Testis (tissue), 3 donors: ENCODE data around the gene PTPRD. TPM values are rescaled to one million over a fixed set of nuclear protein-coding genes. Genes with fewer than 3 reads are reported as not detected.

Experiments
- DNase-seq: peaks from one replicate; pipeline ENCODE4 v3.0.0-alpha.2; 2019
- H3K27ac ChIP-seq, 2 donors: fragments of 200-600 bp; sonication (generic); one replicate each; pipeline ENCODE4 v1.5.1; 2019
- H3K27me3 ChIP-seq: fragments of 200-600 bp; sonication (generic); one replicate; pipeline ENCODE4 v1.5.1; 2019
- H3K36me3 ChIP-seq: fragments of 200-600 bp; sonication (generic); one replicate; pipeline ENCODE4 v1.5.1; 2017; ENCODE audit warnings: low read depth; ENCODE audit errors: missing control alignments
- H3K4me1 ChIP-seq: fragments of 200-600 bp; sonication (generic); one replicate; pipeline ENCODE4 v1.5.1; 2019
- H3K4me3 ChIP-seq, 2 donors: fragments of 200-600 bp; sonication (generic); one replicate each; pipeline ENCODE4 v1.5.1; 2017 to 2019
- H3K9me3 ChIP-seq: fragments of 200-600 bp; sonication (generic); one replicate; pipeline ENCODE4 v1.5.1; 2017
- POLR2A ChIP-seq: fragments of 450-650 bp; IDR thresholded peaks from one replicate; pipeline ENCODE4 v1.6.1; 2017; ENCODE audit warnings: antibody characterized with exemption, mild to moderate bottlenecking, moderate library complexity
- WGBS, 2 donors: methylation state at CpG; one replicate each; pipeline ENCODE4 v1.1.5; 2018; 5-methylcytosine and 5-hydroxymethylcytosine counted together
- intact Hi-C: fragments of 100-400 bp; cut with DNase I; formaldehyde crosslinking; loops from one replicate; pipeline ENCODE4 v1.15.1; 2023; ENCODE audit warnings: low total_unique reads
- polyA plus RNA-seq: library from polyadenylated mRNA; stranded (reverse); fragments of 350-450 nt; fragmentation: Illumina TruSeq; extraction: RNeasy Lipid Tissue Mini Kit (QIAGEN cat#74804); gene quantifications from one replicate; pipeline ENCODE4 v1.2.3, GENCODE V29; 2014; ENCODE audit warnings: low read depth, low replicate concordance; ENCODE audit not compliant: insufficient read depth
- total RNA-seq, 2 donors: library from RNA; depleted of rRNA; stranded (reverse); fragments of >200 nt; gene quantifications; one replicate each; pipeline ENCODE4 v1.2.3, GENCODE V29; 2016
- TF ChIP-seq, protein P1 (sequence below), 3 experiments: fragments of 450-650 bp in 2 of 3; fragments of 200-600 bp in 1 of 3; sonication (generic) in 1 of 3; IDR thresholded peaks; one replicate each; pipeline ENCODE4 v1.5.1; 2016 to 2019; ENCODE audit warnings: antibody characterized with exemption in 3 of 3, mild to moderate bottlenecking in 2 of 3, moderate library complexity in 1 of 3

The PTPRD gene
- total and polyA plus RNA-seq, 3 donors from 2014 or later, result 15.4 to 33.6 (median 32.5) TPM

DNA sequence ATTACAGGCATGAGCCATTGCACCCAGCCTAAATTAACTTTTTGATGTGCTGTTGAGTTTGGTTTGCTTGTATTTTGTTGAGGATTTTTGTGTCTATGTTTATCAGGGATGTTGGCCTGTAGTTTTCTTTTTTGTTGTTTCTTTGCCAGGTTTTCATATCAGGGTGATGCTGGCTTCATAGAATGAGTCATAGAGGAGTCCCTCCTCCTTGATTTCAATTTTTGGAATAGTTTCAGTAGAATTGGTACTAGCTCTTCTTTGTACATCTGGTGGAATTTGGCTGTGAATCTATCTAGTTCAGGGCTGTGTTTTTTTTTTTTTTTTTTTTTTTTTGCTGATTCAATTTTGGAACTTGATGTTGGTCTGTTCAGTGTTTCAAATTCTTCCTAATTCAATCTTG, 1648.9 kb downstream of the PTPRD start:
- TF ChIP-seq POLR2A, result no peak
- TF ChIP-seq, protein P1, sequence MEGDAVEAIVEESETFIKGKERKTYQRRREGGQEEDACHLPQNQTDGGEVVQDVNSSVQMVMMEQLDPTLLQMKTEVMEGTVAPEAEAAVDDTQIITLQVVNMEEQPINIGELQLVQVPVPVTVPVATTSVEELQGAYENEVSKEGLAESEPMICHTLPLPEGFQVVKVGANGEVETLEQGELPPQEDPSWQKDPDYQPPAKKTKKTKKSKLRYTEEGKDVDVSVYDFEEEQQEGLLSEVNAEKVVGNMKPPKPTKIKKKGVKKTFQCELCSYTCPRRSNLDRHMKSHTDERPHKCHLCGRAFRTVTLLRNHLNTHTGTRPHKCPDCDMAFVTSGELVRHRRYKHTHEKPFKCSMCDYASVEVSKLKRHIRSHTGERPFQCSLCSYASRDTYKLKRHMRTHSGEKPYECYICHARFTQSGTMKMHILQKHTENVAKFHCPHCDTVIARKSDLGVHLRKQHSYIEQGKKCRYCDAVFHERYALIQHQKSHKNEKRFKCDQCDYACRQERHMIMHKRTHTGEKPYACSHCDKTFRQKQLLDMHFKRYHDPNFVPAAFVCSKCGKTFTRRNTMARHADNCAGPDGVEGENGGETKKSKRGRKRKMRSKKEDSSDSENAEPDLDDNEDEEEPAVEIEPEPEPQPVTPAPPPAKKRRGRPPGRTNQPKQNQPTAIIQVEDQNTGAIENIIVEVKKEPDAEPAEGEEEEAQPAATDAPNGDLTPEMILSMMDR (IDR thresholded peaks at IDR 0.05), result no peak
- Histone ChIP-seq H3K27me3 (no peaks in the 10 kb centered on the region), H3K9me3 (no peaks in the 10 kb centered on the region), H3K4me1 (peaks cover 8% of the 10 kb centered on the region), H3K27ac (peak overlapping the region in 1 of 2 donors; percentile 45), H3K36me3 (no peaks in the 10 kb centered on the region), H3K4me3 (no peak overlapping the region)
- no peak for DNase-seq
- intact Hi-C loops, result no loop called here

DNA sequence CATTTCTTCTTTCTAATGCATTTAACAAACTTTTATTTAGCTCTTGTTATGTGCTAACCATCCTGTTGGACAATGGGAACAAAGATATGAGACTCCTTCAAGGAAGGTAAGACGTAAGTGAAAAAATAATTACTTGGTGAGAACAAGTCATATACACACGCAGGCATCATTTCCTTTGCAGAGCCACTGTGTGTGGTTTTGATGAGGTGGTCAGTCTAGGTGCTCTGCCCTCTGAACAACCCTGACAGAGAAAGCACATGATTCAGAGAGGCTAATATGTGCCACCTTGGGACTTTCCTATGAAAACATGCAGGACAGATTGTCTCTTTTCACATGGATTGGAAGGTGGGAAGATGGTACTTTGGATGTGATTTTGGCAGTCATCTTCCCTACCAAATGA, 1650.7 kb downstream of the PTPRD start:
- DNase-seq, result no peak
- no peak overlapping the region for H3K4me3 ChIP-seq
- H3K9me3 ChIP-seq, result no peaks in the 10 kb centered on the region
- H3K4me1 ChIP-seq, result peaks cover 8% of the 10 kb centered on the region
- H3K27ac ChIP-seq, result peak overlapping the region; percentile 59 to 68
- TF ChIP-seq, protein P1 (IDR thresholded peaks at IDR 0.05), result no peak
- TF ChIP-seq POLR2A, result no peak
- intact Hi-C loops, result no loop called here
- no peaks in the 10 kb centered on the region for H3K36me3 ChIP-seq
- WGBS, 2 donors, result 79 to 82% methylated on average over 2 of the region's 2 CpGs
- no peaks in the 10 kb centered on the region for H3K27me3 ChIP-seq

DNA sequence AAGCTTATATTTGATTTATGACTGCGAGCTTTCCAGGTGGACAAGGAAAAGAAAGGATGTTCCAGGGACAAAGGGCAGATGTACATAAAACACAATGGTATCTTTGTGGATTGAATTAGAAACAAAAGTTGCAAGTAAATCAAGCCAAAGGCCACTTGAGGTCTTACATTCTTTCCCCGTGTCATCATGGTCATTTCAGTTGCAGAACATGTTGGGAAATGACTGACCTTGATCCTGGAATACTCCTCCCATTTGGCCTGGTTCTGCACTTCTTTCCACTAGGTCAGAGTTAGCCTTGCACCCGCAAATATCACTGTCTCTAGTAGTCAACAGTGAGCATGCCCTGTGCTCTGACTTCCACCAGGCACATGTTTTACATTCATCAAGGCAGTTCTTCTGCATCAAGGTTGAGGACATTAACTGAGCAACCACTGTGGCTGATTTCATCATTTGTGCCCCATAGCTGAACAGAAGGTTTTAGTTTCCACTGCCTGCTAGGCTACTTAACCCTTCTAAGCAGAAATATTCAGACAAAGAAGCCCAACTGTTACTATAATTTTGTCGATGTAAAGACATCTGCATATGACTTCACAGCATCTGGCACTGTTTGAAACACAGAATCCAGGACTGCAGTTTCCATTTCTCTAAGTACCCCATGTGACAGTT, 1651.5 kb downstream of the PTPRD start:
- no peaks in the 10 kb centered on the region for H3K9me3 ChIP-seq
- intact Hi-C loops, result no loop called here
- H3K27ac ChIP-seq, result peak overlapping the region; percentile 59 to 68
- H3K36me3 ChIP-seq, result no peaks in the 10 kb centered on the region
- TF ChIP-seq, protein P1 (IDR thresholded peaks at IDR 0.05), result no peak
- TF ChIP-seq POLR2A, result no peak
- no peaks in the 10 kb centered on the region for H3K27me3 ChIP-seq
- DNase-seq, result peak; percentile 81
- 40 to 63% methylated on average over 4 of the region's 4 CpGs for WGBS, 2 donors
- H3K4me1 ChIP-seq, result peaks cover 8% of the 10 kb centered on the region
- H3K4me3 ChIP-seq, result no peak overlapping the region

DNA sequence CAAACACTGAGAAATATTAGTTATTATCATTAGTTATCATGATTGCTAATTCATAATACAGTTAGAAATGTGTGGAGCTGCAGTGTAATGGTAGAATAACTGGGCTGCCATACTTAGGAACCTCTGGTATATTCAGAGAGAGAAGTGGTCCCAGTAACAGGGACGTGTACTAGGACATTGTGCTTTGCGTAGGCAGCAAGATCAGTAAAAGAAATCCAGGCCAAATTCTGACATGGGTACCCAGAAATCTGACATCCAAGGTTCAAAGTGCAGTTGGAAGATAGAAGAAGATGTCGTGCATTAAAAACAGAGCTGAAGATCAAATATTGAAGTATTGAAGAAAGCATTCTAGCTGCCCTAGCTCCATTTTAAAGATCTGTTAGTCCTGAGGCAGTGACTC, 1652.5 kb downstream of the PTPRD start:
- Histone ChIP-seq H3K4me3 (no peak overlapping the region), H3K27me3 (no peaks in the 10 kb centered on the region), H3K4me1 (peaks cover 8% of the 10 kb centered on the region), H3K27ac (peak overlapping the region; percentile 32 to 33), H3K36me3 (no peaks in the 10 kb centered on the region), H3K9me3 (no peaks in the 10 kb centered on the region)
- WGBS, 2 donors, result 75 to 85% methylated on average over 3 of the region's 3 CpGs
- DNase-seq, result no peak
- TF ChIP-seq, protein P1 (IDR thresholded peaks at IDR 0.05), result no peak
- no peak for TF ChIP-seq POLR2A
- intact Hi-C loops, result no loop called here

DNA sequence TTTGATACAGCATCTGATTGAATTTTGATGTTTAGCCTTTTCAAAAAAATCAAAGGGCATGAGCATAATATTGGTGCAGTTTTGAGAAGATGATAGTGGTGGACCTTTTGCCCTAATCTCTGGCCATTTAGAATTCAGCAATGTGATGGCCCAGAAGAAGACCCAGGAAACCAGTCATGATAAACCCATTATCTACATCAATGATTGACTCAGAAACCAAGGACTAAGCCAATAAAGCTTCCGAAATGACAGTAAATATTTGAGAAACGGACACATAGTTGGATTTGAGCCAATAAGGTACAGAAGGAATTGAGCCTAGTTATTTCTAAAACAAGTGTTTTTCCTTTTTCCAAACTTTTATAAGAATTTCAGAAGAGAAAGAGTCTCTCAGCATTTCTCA, 1654.4 kb downstream of the PTPRD start:
- DNase-seq, result no peak
- H3K27me3 ChIP-seq, result no peaks in the 10 kb centered on the region
- H3K27ac ChIP-seq, result no peak overlapping the region
- H3K4me1 ChIP-seq, result peaks cover 8% of the 10 kb centered on the region
- 85 to 93% methylated on average over 2 of the region's 2 CpGs for WGBS, 2 donors
- intact Hi-C loops, result no loop called here
- H3K4me3 ChIP-seq, result no peak overlapping the region
- TF ChIP-seq, protein P1 (IDR thresholded peaks at IDR 0.05), result no peak
- no peak for TF ChIP-seq POLR2A
- H3K36me3 ChIP-seq, result no peaks in the 10 kb centered on the region
- H3K9me3 ChIP-seq, result no peaks in the 10 kb centered on the region
